GM21526 (cell line): Measurements from ENCODE around the gene ITGAL.
"Not testable (repeated sequence)": the region's sequence is repeated elsewhere in the genome, so short reads cannot be mapped to it uniquely, and the experiment has no call there.

Experiments
- ATAC-seq: cut with Tn5 transposase; IDR thresholded peaks from one replicate; pipeline ENCODE4 v1.9.1; 2021; ENCODE audit warnings: moderate library complexity; ENCODE audit not compliant: unreplicated experiment, low FRiP score

Gene ITGAL

GRCh38 chr16:30524575-30525568, 52.3 kb downstream of the ITGAL start:
- ATAC-seq: no peak

- ATAC-seq: no peak
Observed at GRCh38 chr16:30525844-30526136, 53.2 kb downstream of the ITGAL start.

GRCh38 chr16:30526137-30526822, 53.7 kb downstream of the ITGAL start, which contains the start of gene ZNF768:
Gene ZNF768 (minus strand): TSS chr16:30526566. CDS start chr16:30526413, 153 bp downstream.
- no peak for ATAC-seq

GRCh38 chr16:30526823-30527634, 54.5 kb downstream of the ITGAL start:
- peak; percentile 70 for ATAC-seq

GRCh38 chr16:30527635-30528178, 55.2 kb downstream of the ITGAL start:
- ATAC-seq: peak; percentile 10

- no peak for ATAC-seq
Observed at GRCh38 chr16:30528799-30529457, 56.4 kb downstream of the ITGAL start.

GRCh38 chr16:30530163-30531037, 57.9 kb downstream of the ITGAL start:
- ATAC-seq: no peak

GRCh38 chr16:30532285-30533145, 60.0 kb downstream of the ITGAL start:
- no peak for ATAC-seq

GRCh38 chr16:30533146-30533522, 60.6 kb downstream of the ITGAL start:
- ATAC-seq: no peak

GRCh38 chr16:30533748-30534367, 61.3 kb downstream of the ITGAL start:
- ATAC-seq: no peak

- ATAC-seq: no peak
Observed at GRCh38 chr16:30534368-30535105, 62.0 kb downstream of the ITGAL start, which contains the start of gene ZNF747. Gene ZNF747 (minus strand): TSS chr16:30534858. CDS start chr16:30534679, 179 bp downstream.

- ATAC-seq: no peak
Observed at GRCh38 chr16:30535106-30535776, 62.7 kb downstream of the ITGAL start.

- ATAC-seq: peak; percentile 65
Observed at GRCh38 chr16:30535777-30536190, 63.2 kb downstream of the ITGAL start.

GRCh38 chr16:30536391-30537024, 64.0 kb downstream of the ITGAL start:
- not testable (repeated sequence) for ATAC-seq

- no peak for ATAC-seq
Observed at GRCh38 chr16:30539000-30539964, 66.7 kb downstream of the ITGAL start.
